Fibroblast of lung (primary cell): ENCODE data around the gene SPATA9. TPM values are rescaled to one million over a fixed set of nuclear protein-coding genes. Genes with fewer than 3 reads are reported as not detected.

ENCODE experiments used
- DNase-seq, 2 donors: peaks; one replicate each; pipeline versions ENCODE4 v3.0.0 to v3.0.0-alpha.2; 2010; ENCODE audit warnings: low read depth in 2 of 2
- H2AFZ ChIP-seq: 2 replicates; pipeline ENCODE4 v1.5.1; 2012; ENCODE audit warnings: low read length, control low read depth, inconsistent platforms
- H3K27ac ChIP-seq: 2 replicates; pipeline ENCODE4 v1.5.1; 2011; ENCODE audit warnings: low read length, control low read depth; ENCODE audit not compliant: insufficient read depth
- H3K27me3 ChIP-seq: 2 replicates; pipeline ENCODE4 v1.5.1; 2011; ENCODE audit warnings: mild to moderate bottlenecking, low read length; ENCODE audit not compliant: control insufficient read depth, insufficient read depth
- H3K36me3 ChIP-seq: 2 replicates; pipeline ENCODE4 v1.5.1; 2011; ENCODE audit warnings: low read length; ENCODE audit not compliant: control insufficient read depth, insufficient read depth
- H3K4me1 ChIP-seq: 2 replicates; pipeline ENCODE4 v1.5.1; 2011; ENCODE audit warnings: low read length; ENCODE audit not compliant: control insufficient read depth, insufficient read depth; ENCODE audit errors: extremely low read depth
- H3K4me2 ChIP-seq: 2 replicates; pipeline ENCODE4 v1.5.1; 2011; ENCODE audit warnings: low read length, control low read depth; ENCODE audit not compliant: insufficient read depth; ENCODE audit errors: extremely low read depth
- H3K4me3 ChIP-seq, 4 experiments: fragments of 200-600 bp in 1 of 4; sonication (generic) in 1 of 4; replicated peaks in 1 of 4; 2 replicates each; pipeline ENCODE4 v1.5.1; 2011 to 2016; ENCODE audit warnings: low read length in 4 of 4, low read depth in 3 of 4, mild to moderate bottlenecking in 3 of 4, control low read depth in 2 of 4, inconsistent platforms in 1 of 4, mixed read lengths in 1 of 4; ENCODE audit not compliant: insufficient read depth in 1 of 4; ENCODE audit errors: control extremely low read depth in 1 of 4
- H3K79me2 ChIP-seq: 2 replicates; pipeline ENCODE4 v1.5.1; 2012; ENCODE audit warnings: mild to moderate bottlenecking, low read length, inconsistent platforms; ENCODE audit not compliant: control insufficient read depth, insufficient read depth
- H3K9ac ChIP-seq: 2 replicates; pipeline ENCODE4 v1.5.1; 2011; ENCODE audit warnings: mild to moderate bottlenecking, low read length, control low read depth; ENCODE audit not compliant: insufficient read depth
- H3K9me3 ChIP-seq: 2 replicates; pipeline ENCODE4 v1.5.1; 2012; ENCODE audit warnings: low read depth, low read length; ENCODE audit not compliant: control insufficient read depth, insufficient read depth
- H4K20me1 ChIP-seq: 2 replicates; pipeline ENCODE4 v1.5.1; 2011; ENCODE audit warnings: low read length; ENCODE audit not compliant: control insufficient read depth, insufficient read depth; ENCODE audit errors: extremely low read depth
- EZH2 ChIP-seq: IDR thresholded peaks from 2 replicates; pipeline ENCODE4 v1.5.1; 2012; ENCODE audit warnings: low read length, control low read depth, mild to moderate bottlenecking; ENCODE audit errors: missing control alignments
- polyA plus RNA-seq, 2 donors: library from polyadenylated mRNA; depleted of rRNA in 1 of 2; stranded (reverse) in 1 of 2; unstranded in 1 of 2; fragments of >200 nt; gene quantifications; 2 replicates each; pipeline ENCODE4 v1.2.1, GENCODE V29; 2011 to 2012; ENCODE audit warnings: missing spikeins in 1 of 2
- total RNA-seq: library from RNA; depleted of rRNA; stranded (reverse); fragments of >200 nt; gene quantifications from 2 replicates; pipeline ENCODE4 v1.2.1, GENCODE V29; 2014
- TF ChIP-seq, protein P1 (sequence below), 2 donors: IDR thresholded peaks in 1 of 2; conservative IDR thresholded peaks in 1 of 2; 1 replicate in 1 of 2; 2 replicates in 1 of 2; pipeline ENCODE4 v1.5.1; 2011 to 2012; ENCODE audit warnings: low read length in 2 of 2, control low read depth in 1 of 2, inconsistent platforms in 1 of 2, low read depth in 1 of 2, mild to moderate bottlenecking in 1 of 2

Gene SPATA9
- total and polyA plus RNA-seq, 2 donors (not counting 1 experiment from before 2014, with no cell fraction given) = 0.66 to 1.7 TPM

DNA sequence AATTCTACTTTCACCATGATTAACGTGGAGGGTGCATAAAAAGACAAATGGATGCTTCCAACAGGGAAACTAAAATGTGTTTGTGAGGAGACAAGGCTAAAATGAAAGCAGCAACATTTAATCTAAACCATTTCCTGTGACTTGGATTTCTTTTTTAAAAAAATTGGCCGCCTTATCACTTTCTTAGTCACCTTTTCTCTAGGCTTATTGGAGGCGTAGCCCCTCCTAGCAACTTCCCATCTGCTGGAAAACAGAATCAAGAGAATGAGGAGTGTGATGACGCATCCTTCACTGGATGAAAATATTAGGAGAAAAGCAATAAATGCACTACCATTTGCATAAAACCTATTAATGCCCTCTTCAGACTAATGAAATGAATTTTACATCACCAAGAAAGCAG is 63.7 kb downstream of the SPATA9 start:
- H3K79me2 ChIP-seq = no peaks in the 10 kb centered on the region
- no peak overlapping the region for H3K4me3 ChIP-seq
- H3K27ac ChIP-seq = no peak overlapping the region
- H2AFZ ChIP-seq = no peak overlapping the region
- TF ChIP-seq, protein P1, sequence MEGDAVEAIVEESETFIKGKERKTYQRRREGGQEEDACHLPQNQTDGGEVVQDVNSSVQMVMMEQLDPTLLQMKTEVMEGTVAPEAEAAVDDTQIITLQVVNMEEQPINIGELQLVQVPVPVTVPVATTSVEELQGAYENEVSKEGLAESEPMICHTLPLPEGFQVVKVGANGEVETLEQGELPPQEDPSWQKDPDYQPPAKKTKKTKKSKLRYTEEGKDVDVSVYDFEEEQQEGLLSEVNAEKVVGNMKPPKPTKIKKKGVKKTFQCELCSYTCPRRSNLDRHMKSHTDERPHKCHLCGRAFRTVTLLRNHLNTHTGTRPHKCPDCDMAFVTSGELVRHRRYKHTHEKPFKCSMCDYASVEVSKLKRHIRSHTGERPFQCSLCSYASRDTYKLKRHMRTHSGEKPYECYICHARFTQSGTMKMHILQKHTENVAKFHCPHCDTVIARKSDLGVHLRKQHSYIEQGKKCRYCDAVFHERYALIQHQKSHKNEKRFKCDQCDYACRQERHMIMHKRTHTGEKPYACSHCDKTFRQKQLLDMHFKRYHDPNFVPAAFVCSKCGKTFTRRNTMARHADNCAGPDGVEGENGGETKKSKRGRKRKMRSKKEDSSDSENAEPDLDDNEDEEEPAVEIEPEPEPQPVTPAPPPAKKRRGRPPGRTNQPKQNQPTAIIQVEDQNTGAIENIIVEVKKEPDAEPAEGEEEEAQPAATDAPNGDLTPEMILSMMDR (conservative IDR thresholded peaks at IDR 0.05 in 1 of 2, IDR thresholded peaks at IDR 0.05 in 1 of 2; ENCODE audit: low read depth in 1 of 2, low read length in 2 of 2) = no peak
- no peak for TF ChIP-seq EZH2
- H3K4me1 ChIP-seq = peaks cover 2% of the 10 kb centered on the region
- no peak overlapping the region for H3K4me2 ChIP-seq
- no peaks in the 10 kb centered on the region for H4K20me1 ChIP-seq
- H3K36me3 ChIP-seq = no peaks in the 10 kb centered on the region
- H3K9ac ChIP-seq = no peak overlapping the region
- DNase-seq = peak in 1 of 2 donors; percentile 77
- H3K9me3 ChIP-seq = no peaks in the 10 kb centered on the region
- no peaks in the 10 kb centered on the region for H3K27me3 ChIP-seq

DNA sequence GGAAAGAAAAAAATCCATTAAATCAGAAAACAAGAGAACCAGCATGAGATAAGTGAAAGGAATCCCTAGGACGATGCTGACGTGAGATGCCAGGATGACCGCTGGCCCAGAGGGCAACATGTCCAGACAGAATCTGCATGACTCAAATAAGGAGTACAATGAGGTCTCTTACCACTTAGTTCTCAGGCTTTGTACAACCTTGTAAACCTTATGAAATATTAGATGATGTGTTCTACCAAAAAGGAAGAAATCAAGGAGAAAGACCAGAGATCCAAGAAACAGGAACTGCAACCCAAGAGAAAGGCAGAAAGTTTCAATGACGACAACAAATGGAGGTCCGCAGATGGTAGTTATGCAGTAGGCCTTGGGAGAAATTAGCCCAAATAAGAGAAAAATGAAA is 65.7 kb downstream of the SPATA9 start:
- no peaks in the 10 kb centered on the region for H4K20me1 ChIP-seq
- no peaks in the 10 kb centered on the region for H3K9me3 ChIP-seq
- H3K27me3 ChIP-seq = no peaks in the 10 kb centered on the region
- H3K4me1 ChIP-seq = peaks cover 2% of the 10 kb centered on the region
- H3K36me3 ChIP-seq = no peaks in the 10 kb centered on the region
- no peak overlapping the region for H2AFZ ChIP-seq
- H3K79me2 ChIP-seq = no peaks in the 10 kb centered on the region
- H3K4me3 ChIP-seq = no peak overlapping the region
- no peak overlapping the region for H3K4me2 ChIP-seq
- TF ChIP-seq EZH2 = no peak
- TF ChIP-seq, protein P1 (conservative IDR thresholded peaks at IDR 0.05 in 1 of 2, IDR thresholded peaks at IDR 0.05 in 1 of 2; ENCODE audit: low read depth in 1 of 2, low read length in 2 of 2) = no peak
- H3K27ac ChIP-seq = no peak overlapping the region
- H3K9ac ChIP-seq = no peak overlapping the region
- DNase-seq = peak in 1 of 2 donors; percentile 67

DNA sequence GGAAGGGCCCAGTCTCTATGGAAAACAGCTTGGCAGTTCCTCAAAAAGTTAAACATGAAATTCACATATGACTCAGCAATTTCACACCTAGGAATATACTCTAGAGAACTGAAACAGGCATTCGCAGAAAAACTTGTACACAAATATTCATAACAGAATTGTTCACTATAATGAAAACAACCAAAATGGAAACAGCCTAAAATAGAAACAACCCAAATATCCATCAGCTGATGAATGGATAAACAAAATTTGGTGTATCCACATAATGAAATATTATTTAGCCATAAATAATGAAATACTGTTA is 67.7 kb downstream of the SPATA9 start:
- no peak for TF ChIP-seq EZH2
- TF ChIP-seq, protein P1 (conservative IDR thresholded peaks at IDR 0.05 in 1 of 2, IDR thresholded peaks at IDR 0.05 in 1 of 2; ENCODE audit: low read depth in 1 of 2, low read length in 2 of 2) = no peak
- no peaks in the 10 kb centered on the region for H3K27me3 ChIP-seq
- no peaks in the 10 kb centered on the region for H3K36me3 ChIP-seq
- H3K79me2 ChIP-seq = no peaks in the 10 kb centered on the region
- H3K27ac ChIP-seq = no peak overlapping the region
- H3K4me3 ChIP-seq = no peak overlapping the region
- no peak overlapping the region for H3K9ac ChIP-seq
- H2AFZ ChIP-seq = no peak overlapping the region
- H3K4me2 ChIP-seq = no peak overlapping the region
- DNase-seq = no peak
- H3K4me1 ChIP-seq = no peaks in the 10 kb centered on the region
- no peaks in the 10 kb centered on the region for H3K9me3 ChIP-seq
- H4K20me1 ChIP-seq = no peaks in the 10 kb centered on the region
